H1 (cell line): ENCODE results near the gene MLANA. TPM values are rescaled to one million over a fixed set of nuclear protein-coding genes. Genes with fewer than 3 reads are reported as not detected.

ENCODE experiments used
- CTCF ChIA-PET: fragments of 300-600 bp; sonication (Branson Sonifier 250); formaldehyde crosslinking; loops from one replicate; lab custom pipeline; 2021; ENCODE audit not compliant: partially characterized antibody; lab: Charles Lee
- POLR2A ChIA-PET: fragments of 300-600 bp; sonication (Branson Sonifier 250); formaldehyde crosslinking; loops from one replicate; lab custom pipeline; 2021; ENCODE audit warnings: inconsistent platforms; ENCODE audit not compliant: partially characterized antibody; lab: Charles Lee
- DNase-seq, 2 experiments: peaks; one replicate each; pipeline versions ENCODE4 v3.0.0 to v3.0.0-alpha.2; 2010 to 2022; ENCODE audit warnings: low spot score in 2 of 2, low read depth in 1 of 2, mixed read lengths in 1 of 2
- FAIRE-seq: peaks from 2 replicates; lab custom pipeline; 2011; peaks lifted over from hg19 to GRCh38; lab: Jason Lieb, UNC
- H2AFZ ChIP-seq: 2 replicates; pipeline ENCODE4 v1.8.1; 2012; ENCODE audit warnings: low read length, inconsistent platforms
- H2AK5ac ChIP-seq: 2 replicates; pipeline ENCODE4 v1.6.1; 2013; ENCODE audit warnings: low read depth, low read length
- H2BK120ac ChIP-seq: replicated peaks from 2 replicates; pipeline ENCODE3; 2013; ENCODE audit warnings: low read depth, low read length, inconsistent platforms
- H2BK12ac ChIP-seq: 2 replicates; pipeline ENCODE4 v1.6.1; 2013; ENCODE audit warnings: low read depth, low read length
- H2BK15ac ChIP-seq: 2 replicates; pipeline ENCODE4 v1.6.1; 2013; ENCODE audit warnings: low read length
- H2BK20ac ChIP-seq: 2 replicates; pipeline ENCODE4 v1.6.1; 2013; ENCODE audit warnings: low read length
- H2BK5ac ChIP-seq: 2 replicates; pipeline ENCODE4 v1.6.1; 2013; ENCODE audit warnings: low read depth, low read length
- H3K14ac ChIP-seq: 2 replicates; pipeline ENCODE4 v1.6.1; 2013; ENCODE audit warnings: inconsistent platforms; ENCODE audit not compliant: insufficient read length
- H3K18ac ChIP-seq: 2 replicates; pipeline ENCODE4 v1.6.1; 2013; ENCODE audit warnings: low read length; ENCODE audit errors: extremely low read depth
- H3K23ac ChIP-seq: 2 replicates; pipeline ENCODE4 v1.6.1; 2013; ENCODE audit warnings: inconsistent platforms; ENCODE audit not compliant: insufficient read length
- H3K23me2 ChIP-seq: 2 replicates; pipeline ENCODE4 v1.6.1; 2013; ENCODE audit warnings: low read depth, low read length
- H3K27ac ChIP-seq: 2 replicates; pipeline ENCODE4 v1.6.1; 2011; ENCODE audit warnings: low read depth, low read length, inconsistent platforms
- H3K27me3 ChIP-seq, 4 experiments: replicated peaks in 1 of 4; 1 replicate in 1 of 4; 2 replicates in 3 of 4; pipeline versions ENCODE4 v1.6.1 to v1.8.1; 2011 to 2013; ENCODE audit warnings: low read length in 3 of 4, mild to moderate bottlenecking in 3 of 4, inconsistent platforms in 2 of 4, mixed read lengths in 2 of 4, moderate library complexity in 1 of 4; ENCODE audit not compliant: control insufficient read depth in 3 of 4, insufficient read depth in 3 of 4; ENCODE audit errors: extremely low read depth in 1 of 4
- H3K36me3 ChIP-seq, 4 experiments: 2 replicates each; pipeline versions ENCODE4 v1.6.1 to v1.8.1; 2011 to 2013; ENCODE audit warnings: mild to moderate bottlenecking in 4 of 4, low read length in 3 of 4, moderate library complexity in 2 of 4, control low read depth in 1 of 4, inconsistent platforms in 1 of 4; ENCODE audit not compliant: insufficient read depth in 4 of 4, control insufficient read depth in 2 of 4
- H3K4ac ChIP-seq: replicated peaks from 2 replicates; pipeline ENCODE3; 2013; ENCODE audit warnings: low read length, low read depth, mixed read lengths, inconsistent platforms; ENCODE audit not compliant: insufficient read length
- H3K4me1 ChIP-seq, 4 experiments: replicated peaks in 1 of 4; 1 replicate in 1 of 4; 2 replicates in 3 of 4; pipeline versions ENCODE4 v1.6.1 to v1.8.1; 2011 to 2013; ENCODE audit warnings: low read length in 3 of 4, inconsistent platforms in 2 of 4, mixed read lengths in 1 of 4; ENCODE audit not compliant: insufficient read depth in 4 of 4, control insufficient read depth in 3 of 4
- H3K4me2 ChIP-seq, 2 experiments: 2 replicates each; pipeline versions ENCODE4 v1.6.1 to v1.8.1; 2011 to 2013; ENCODE audit warnings: low read depth in 2 of 2, low read length in 2 of 2, control low read depth in 1 of 2, inconsistent platforms in 1 of 2, mild to moderate bottlenecking in 1 of 2; ENCODE audit not compliant: insufficient read depth in 1 of 2
- H3K4me3 ChIP-seq, 4 experiments: fragments of 200-600, 300-600 bp in 1 of 4; sonication (generic), shearing (Covaris generic), sonication (Bioruptor Twin) in 1 of 4; 2 replicates each; pipeline versions ENCODE4 v1.5.1 to v1.8.1; 2011 to 2016; ENCODE audit warnings: low read length in 4 of 4, low read depth in 3 of 4, control low read depth in 2 of 4, inconsistent platforms in 2 of 4, mild to moderate bottlenecking in 2 of 4, mixed read lengths in 1 of 4, moderate library complexity in 1 of 4; ENCODE audit not compliant: insufficient read depth in 2 of 4; ENCODE audit errors: extremely low read depth in 1 of 4
- H3K56ac ChIP-seq: replicated peaks from 2 replicates; pipeline ENCODE3; 2013; ENCODE audit warnings: low read depth, mild to moderate bottlenecking, mixed read lengths, low read length, inconsistent platforms; ENCODE audit not compliant: insufficient read length
- H3K79me1 ChIP-seq: 2 replicates; pipeline ENCODE4 v1.6.1; 2013; ENCODE audit warnings: low read depth, low read length, control low read depth
- H3K79me2 ChIP-seq, 2 experiments: 2 replicates each; pipeline versions ENCODE4 v1.6.1 to v1.8.1; 2012 to 2013; ENCODE audit warnings: low read length in 2 of 2, mild to moderate bottlenecking in 2 of 2, inconsistent platforms in 1 of 2; ENCODE audit not compliant: insufficient read depth in 2 of 2, control insufficient read depth in 1 of 2
- H3K9ac ChIP-seq, 4 experiments: replicated peaks in 1 of 4; 1 replicate in 1 of 4; 2 replicates in 3 of 4; pipeline versions ENCODE4 v1.6.1 to v1.8.1; 2011 to 2013; ENCODE audit warnings: low read depth in 3 of 4, low read length in 3 of 4, control low read depth in 2 of 4, mild to moderate bottlenecking in 2 of 4, moderate library complexity in 2 of 4, inconsistent platforms in 1 of 4; ENCODE audit errors: extremely low read depth in 1 of 4
- H3K9me3 ChIP-seq, 2 experiments: 2 replicates each; pipeline versions ENCODE4 v1.6.1 to v1.8.1; 2012 to 2013; ENCODE audit warnings: mild to moderate bottlenecking in 2 of 2, moderate library complexity in 2 of 2, control low read depth in 1 of 2, inconsistent platforms in 1 of 2, low read depth in 1 of 2, low read length in 1 of 2, mixed read lengths in 1 of 2; ENCODE audit not compliant: insufficient read depth in 2 of 2
- H4K20me1 ChIP-seq, 2 experiments: replicated peaks in 1 of 2; 2 replicates each; pipeline versions ENCODE3 to v1.8.1; 2011 to 2013; ENCODE audit warnings: inconsistent platforms in 2 of 2, low read length in 2 of 2, mild to moderate bottlenecking in 1 of 2; ENCODE audit not compliant: insufficient read depth in 2 of 2, control insufficient read depth in 1 of 2
- H4K5ac ChIP-seq: 2 replicates; pipeline ENCODE4 v1.6.1; 2013; ENCODE audit warnings: low read length, low read depth, mixed read lengths, inconsistent platforms; ENCODE audit not compliant: insufficient read length
- H4K8ac ChIP-seq: 2 replicates; pipeline ENCODE4 v1.8.0; 2013; ENCODE audit warnings: mild to moderate bottlenecking, moderate library complexity, low read length, inconsistent platforms; ENCODE audit not compliant: insufficient read depth; ENCODE audit errors: extremely low read depth
- H4K91ac ChIP-seq: replicated peaks from 2 replicates; pipeline ENCODE3; 2013; ENCODE audit warnings: low read length, mixed read lengths, inconsistent platforms; ENCODE audit not compliant: insufficient read length
- MAX ChIP-seq: IDR thresholded peaks from 2 replicates; pipeline ENCODE4 v1.6.1; 2012; ENCODE audit warnings: inconsistent platforms
- POLR2A ChIP-seq, 2 experiments: IDR thresholded peaks; 1 replicate in 1 of 2; 2 replicates in 1 of 2; pipeline ENCODE4 v1.6.1; 2011; ENCODE audit warnings: low read depth in 2 of 2, low read length in 2 of 2, mild to moderate bottlenecking in 2 of 2; ENCODE audit errors: control extremely low read depth in 1 of 2
- WGBS, 2 experiments: shearing (Covaris generic) in 1 of 2; methylation state at CpG; one replicate each; pipeline versions ENCODE4 v1.1.6 to v1.1.7; 2013 to 2015; ENCODE audit warnings: low lambda C conversion rate in 2 of 2, mixed read lengths in 2 of 2, inconsistent platforms in 1 of 2, low coverage in 1 of 2, missing lambda C conversion rate in 1 of 2; ENCODE audit not compliant: insufficient replicate concordance in 2 of 2, insufficient coverage in 1 of 2, insufficient read length in 1 of 2; ENCODE audit errors: extremely low coverage in 1 of 2, missing lambda C conversion rate in 1 of 2; 5-methylcytosine and 5-hydroxymethylcytosine counted together
- polyA plus RNA-seq, 7 experiments: library from polyadenylated mRNA; depleted of rRNA in 3 of 7; stranded (reverse) in 5 of 7; unstranded in 2 of 7; fragments of >200 nt in 5 of 7; fragments of 200-250 nt in 2 of 7; gene quantifications; 1 replicate in 5 of 7; 2 replicates in 1 of 7; 4 replicates in 1 of 7; pipeline versions ENCODE4 v1.2.1 to v1.2.3, GENCODE V29; 2011 to 2013; ENCODE audit warnings: missing spikeins in 2 of 7, mixed read lengths in 2 of 7
- total RNA-seq: library from RNA; stranded (reverse); fragmentation: NEBNext Ultra II Directional; extraction: Animal tissue kit (Norgen Biotek cat#: 25700); gene quantifications from 2 replicates; pipeline ENCODE4 v1.2.1, GENCODE V29; 2021

Gene MLANA
- total and polyA plus RNA-seq, 2 of the 8 experiments (the other 6 are each of a cell fraction or from before 2014, with no cell fraction given) = not detected

- no peak overlapping the region for H2BK20ac ChIP-seq
- no peak overlapping the region for H3K27ac ChIP-seq
- H3K9ac ChIP-seq = no peak overlapping the region
- H3K36me3 ChIP-seq = no peaks in the 10 kb centered on the region
- ChIA-PET CTCF (interaction anchor here (0.8 kb wide), 1 partner anchor 15 kb away, joined by 3 read pairs; no protein-coding TSS in a partner anchor), POLR2A (no interaction called here)
- no peak overlapping the region for H2BK120ac ChIP-seq
- no peaks in the 10 kb centered on the region for H3K79me2 ChIP-seq
- H3K18ac ChIP-seq = no peak overlapping the region
- H2BK5ac ChIP-seq = no peak overlapping the region
- H2AK5ac ChIP-seq = no peak overlapping the region
- H2BK15ac ChIP-seq = no peak overlapping the region
- H3K23me2 ChIP-seq = no peaks in the 10 kb centered on the region
- H4K20me1 ChIP-seq = no peaks in the 10 kb centered on the region
- H4K8ac ChIP-seq = no peak overlapping the region
- H3K56ac ChIP-seq = no peak overlapping the region
- no peak overlapping the region for H2AFZ ChIP-seq
- WGBS, 2 experiments = 89% methylated on average over 4 of the region's 4 CpGs; no CpG with 5 or more reads in 1 of the 2 experiments
- H3K4me1 ChIP-seq = no peaks in the 10 kb centered on the region
- FAIRE-seq (no peak), DNase-seq (no peak)
- no peak overlapping the region for H3K4me2 ChIP-seq
- no peaks in the 10 kb centered on the region for H3K9me3 ChIP-seq
- H3K4ac ChIP-seq = no peak overlapping the region
- H4K91ac ChIP-seq = no peak overlapping the region
- no peak overlapping the region for H4K5ac ChIP-seq
- no peak overlapping the region for H2BK12ac ChIP-seq
- no peaks in the 10 kb centered on the region for H3K27me3 ChIP-seq
- TF ChIP-seq MAX = no peak
- TF ChIP-seq POLR2A (IDR thresholded peaks at IDR 0.05; ENCODE audit: control extremely low read depth in 1 of 2, low read depth in 2 of 2, low read length in 2 of 2) = no peak
- H3K79me1 ChIP-seq = no peaks in the 10 kb centered on the region
- H3K23ac ChIP-seq = no peak overlapping the region
- H3K14ac ChIP-seq = no peak overlapping the region
- H3K4me3 ChIP-seq = no peak overlapping the region
These were observed 24.7 kb downstream of the MLANA start for GRCh38 chr9:5915438-5915837.
